Gastrocnemius medialis (tissue), 4 donors: ENCODE data around the gene SPARC. TPM values are rescaled to one million over a fixed set of nuclear protein-coding genes. Genes with fewer than 3 reads are reported as not detected.

Source experiments
- ATAC-seq, 2 donors: fragments of 150-250 bp; one replicate each; pipeline ENCODE4 v1.9.1; 2016
- DNase-seq, 2 donors: peaks; one replicate each; pipeline ENCODE4 v3.0.0-alpha.2; 2019
- H3K27ac ChIP-seq, 4 donors: fragments of 200-600 bp; sonication (generic); 1 replicate in 1 of 4; 2 replicates in 3 of 4; pipeline ENCODE4 v1.5.1; 2016 to 2018; ENCODE audit warnings: mild to moderate bottlenecking in 2 of 4, moderate library complexity in 1 of 4
- H3K27me3 ChIP-seq, 3 donors: fragments of 200-600 bp; sonication (generic) in 2 of 3; 1 replicate in 1 of 3; 2 replicates in 2 of 3; pipeline versions ENCODE4 v1.5.1 to v1.6.0; 2016 to 2019; ENCODE audit warnings: mild to moderate bottlenecking in 1 of 3, moderate library complexity in 1 of 3
- H3K36me3 ChIP-seq, 2 donors: fragments of 200-600 bp; sonication (generic) in 1 of 2; one replicate each; pipeline ENCODE4 v1.5.1; 2017 to 2018
- H3K4me1 ChIP-seq, 2 donors: fragments of 200-600 bp; sonication (generic) in 1 of 2; one replicate each; pipeline ENCODE4 v1.5.1; 2016 to 2017; ENCODE audit warnings: mild to moderate bottlenecking in 2 of 2
- H3K4me3 ChIP-seq, 4 donors: fragments of 200-600 bp; sonication (generic) in 3 of 4; 1 replicate in 1 of 4; 2 replicates in 3 of 4; pipeline ENCODE4 v1.5.1; 2016 to 2019; ENCODE audit warnings: mild to moderate bottlenecking in 2 of 4
- H3K9me3 ChIP-seq, 3 donors: fragments of 200-600 bp; sonication (generic) in 2 of 3; 1 replicate in 1 of 3; 2 replicates in 2 of 3; pipeline ENCODE4 v1.5.1; 2016 to 2019
- CTCF ChIP-seq, 5 experiments: fragments of 450-650 bp in 3 of 5; fragments of 200-600 bp in 2 of 5; sonication (generic) in 2 of 5; IDR thresholded peaks in 4 of 5; conservative IDR thresholded peaks in 1 of 5; 1 replicate in 4 of 5; 2 replicates in 1 of 5; pipeline ENCODE4 v1.5.1; 2016 to 2019; ENCODE audit warnings: antibody characterized with exemption in 5 of 5, mild to moderate bottlenecking in 3 of 5, moderate library complexity in 3 of 5
- POLR2A ChIP-seq, 2 donors: fragments of 450-650 bp; IDR thresholded peaks; one replicate each; pipeline ENCODE4 v1.6.1; 2017; ENCODE audit warnings: antibody characterized with exemption in 2 of 2, mild to moderate bottlenecking in 2 of 2, moderate library complexity in 2 of 2
- in situ Hi-C, 4 donors: fragments of 200-750 bp; cut with MboI; loops; one replicate each; pipeline versions ENCODE4 v1.15.0 to v1.8.0; 2017; ENCODE audit warnings: low sequenced_read_pairs in 4 of 4
- intact Hi-C: fragments of 100-400 bp; cut with DNase I; formaldehyde crosslinking; loops from one replicate; pipeline ENCODE4 v1.15.1; 2023; ENCODE audit warnings: low total_unique reads
- total RNA-seq, 4 donors: library from RNA; depleted of rRNA; stranded (reverse); fragments of >200 nt; gene quantifications; one replicate each; pipeline versions ENCODE4 v1.1.0 to v1.2.3, GENCODE V29; 2016

Gene SPARC
- total RNA-seq, 4 donors from 2014 or later, result 87.7 to 209 (median 163) TPM

GRCh38 chr5:151688436-151688835 is 1.7 kb upstream of the SPARC start:
- Histone ChIP-seq H3K27me3 (no peaks in the 10 kb centered on the region), H3K9me3 (no peaks in the 10 kb centered on the region), H3K36me3 (no peaks in the 10 kb centered on the region), H3K4me1 (peaks cover 21 to 33% of the 10 kb centered on the region in 2 donors), H3K27ac (peak overlapping the region in 2 of 4 donors; percentile 81 to 86), H3K4me3 (no peak overlapping the region)
- TF ChIP-seq CTCF (IDR thresholded peaks at IDR 0.05 in 4 of 5, conservative IDR thresholded peaks at IDR 0.05 in 1 of 5), result no peak
- TF ChIP-seq POLR2A (IDR thresholded peaks at IDR 0.05), result no peak
- intact Hi-C loops (no loop called here), in situ Hi-C loops (no loop called here)
- DNase-seq (no peak), ATAC-seq (no peak)

GRCh38 chr5:151685749-151686673 is 704 bp downstream of the SPARC start:
- ATAC-seq, result peak; percentile 68 to 71
- DNase-seq, result peak; percentile 62 to 64
- Histone ChIP-seq H3K36me3 (no peaks in the 10 kb centered on the region), H3K4me3 (peak overlapping the region; percentile 66 to 68 (median 66)), H3K27ac (peak overlapping the region; percentile 81 to 93 (median 88)), H3K4me1 (peaks cover 44 to 56% of the 10 kb centered on the region in 2 donors), H3K9me3 (no peaks in the 10 kb centered on the region), H3K27me3 (no peaks in the 10 kb centered on the region)
- in situ Hi-C loops (no loop called here), intact Hi-C loops (loop anchor here (2.0 kb wide), 1 partner anchor 21 kb away; no protein-coding TSS in a partner anchor)
- TF ChIP-seq POLR2A (IDR thresholded peaks at IDR 0.05), result no peak
- TF ChIP-seq CTCF (IDR thresholded peaks at IDR 0.05 in 4 of 5, conservative IDR thresholded peaks at IDR 0.05 in 1 of 5), result no peak

GRCh38 chr5:151684690-151685361 is 1.9 kb downstream of the SPARC start:
- peak overlapping the region; percentile 81 to 93 (median 88) for H3K27ac ChIP-seq
- no peaks in the 10 kb centered on the region for H3K36me3 ChIP-seq
- peak; percentile 29 to 50 for ATAC-seq
- TF ChIP-seq CTCF (IDR thresholded peaks at IDR 0.05 in 4 of 5, conservative IDR thresholded peaks at IDR 0.05 in 1 of 5), result peak in 4 of 5 experiments; percentile 15 to 19 (median 16)
- peak; percentile 16 to 36 for TF ChIP-seq POLR2A (IDR thresholded peaks at IDR 0.05)
- H3K9me3 ChIP-seq, result no peaks in the 10 kb centered on the region
- DNase-seq, result peak; percentile 36 to 51
- intact Hi-C loops, result loop anchor here (2.0 kb wide), 1 partner anchor 20 kb away; no protein-coding TSS in a partner anchor
- H3K4me3 ChIP-seq, result peak overlapping the region; percentile 66 to 68 (median 66)
- H3K27me3 ChIP-seq, result no peaks in the 10 kb centered on the region
- peaks cover 51 to 65% of the 10 kb centered on the region in 2 donors for H3K4me1 ChIP-seq
- in situ Hi-C loops, result no loop called here

- intact Hi-C loops (loop anchor here (2.0 kb wide), 1 partner anchor 19 kb away; no protein-coding TSS in a partner anchor), in situ Hi-C loops (no loop called here)
- H3K27ac ChIP-seq, result peak overlapping the region; percentile 81 to 93 (median 88)
- no peak for DNase-seq
- peak overlapping the region; percentile 66 to 68 (median 66) for H3K4me3 ChIP-seq
- no peaks in the 10 kb centered on the region for H3K9me3 ChIP-seq
- TF ChIP-seq POLR2A (IDR thresholded peaks at IDR 0.05) (no peak), CTCF (IDR thresholded peaks at IDR 0.05 in 4 of 5, conservative IDR thresholded peaks at IDR 0.05 in 1 of 5) (no peak)
- peaks cover 54 to 72% of the 10 kb centered on the region in 2 donors for H3K4me1 ChIP-seq
- no peaks in the 10 kb centered on the region for H3K36me3 ChIP-seq
- ATAC-seq, result no peak
- H3K27me3 ChIP-seq, result no peaks in the 10 kb centered on the region
These were observed 2.6 kb downstream of the SPARC start for GRCh38 chr5:151683986-151684588.
